Endothelial cell of umbilical vein (primary cell): ENCODE measurements around the gene ZSCAN4. TPM values are rescaled to one million over a fixed set of nuclear protein-coding genes. Genes with fewer than 3 reads are reported as not detected.

ENCODE experiments used
- BruUV-seq: library from RNA; stranded (reverse); fragments of 400-500 nt; replicated peaks from 2 replicates; lab custom pipeline; 2021; lab: Mats Ljungman, UMichigan
- CTCF ChIA-PET: fragments of 300-600, 350-600 bp; sonication (Branson Sonifier 250); formaldehyde crosslinking; loops from one replicate; lab custom pipeline; 2021; ENCODE audit warnings: antibody characterized with exemption, inconsistent platforms; lab: Charles Lee
- POLR2A ChIA-PET: fragments of 300-600, 350-600 bp; sonication (Branson Sonifier 250); formaldehyde crosslinking; loops from one replicate; lab custom pipeline; 2021; ENCODE audit warnings: antibody characterized with exemption, inconsistent platforms; lab: Charles Lee
- DNase-seq: peaks from one replicate; pipeline ENCODE4 v3.0.0-alpha.2; 2011; ENCODE audit warnings: low read depth, low spot score
- FAIRE-seq: peaks from 2 replicates; lab custom pipeline; 2011; peaks lifted over from hg19 to GRCh38; lab: Jason Lieb, UNC
- H2AFZ ChIP-seq: 2 replicates; pipeline ENCODE4 v1.6.0; 2012; ENCODE audit warnings: low read depth, low read length, control low read depth, inconsistent platforms
- H3K27ac ChIP-seq: 2 replicates; pipeline ENCODE4 v1.5.1; 2011; ENCODE audit warnings: low read depth, mild to moderate bottlenecking, control low read depth, low read length, moderate library complexity; ENCODE audit not compliant: insufficient read depth
- H3K27me3 ChIP-seq, 2 experiments: 2 replicates each; pipeline versions ENCODE4 v1.6.0 to v1.6.1; 2011; ENCODE audit warnings: low read length in 2 of 2, mixed read lengths in 1 of 2; ENCODE audit not compliant: control insufficient read depth in 2 of 2, insufficient read depth in 2 of 2
- H3K36me3 ChIP-seq, 2 experiments: 2 replicates in 1 of 2; 3 replicates in 1 of 2; pipeline ENCODE4 v1.5.1; 2011; ENCODE audit warnings: low read length in 2 of 2, mild to moderate bottlenecking in 1 of 2, moderate library complexity in 1 of 2; ENCODE audit not compliant: control insufficient read depth in 2 of 2, insufficient read depth in 2 of 2; ENCODE audit errors: extremely low read depth in 1 of 2
- H3K4me1 ChIP-seq: 3 replicates; pipeline ENCODE4 v1.5.1; 2011; ENCODE audit warnings: mild to moderate bottlenecking, low read length; ENCODE audit not compliant: control insufficient read depth, insufficient read depth; ENCODE audit errors: extremely low read depth
- H3K4me2 ChIP-seq: 2 replicates; pipeline ENCODE4 v1.6.1; 2011; ENCODE audit warnings: low read length, control low read depth, mixed read lengths; ENCODE audit not compliant: insufficient read depth
- H3K4me3 ChIP-seq, 3 experiments: fragments of 200-600 bp in 1 of 3; sonication (generic), shearing (Covaris generic) in 1 of 3; replicated peaks in 1 of 3; 2 replicates each; pipeline ENCODE4 v1.5.1; 2011 to 2016; ENCODE audit warnings: control low read depth in 3 of 3, low read length in 3 of 3, mild to moderate bottlenecking in 2 of 3, inconsistent platforms in 1 of 3, low read depth in 1 of 3, moderate library complexity in 1 of 3; ENCODE audit not compliant: insufficient read depth in 1 of 3
- H3K79me2 ChIP-seq: 2 replicates; pipeline ENCODE4 v1.6.0; 2012; ENCODE audit warnings: low read length, inconsistent platforms; ENCODE audit not compliant: control insufficient read depth, insufficient read depth
- H3K9ac ChIP-seq: replicated peaks from 2 replicates; pipeline ENCODE3; 2011; ENCODE audit warnings: low read length, control low read depth; ENCODE audit not compliant: insufficient read depth; ENCODE audit errors: extremely low read depth
- H3K9me1 ChIP-seq: replicated peaks from 3 replicates; pipeline ENCODE4 v1.6.0; 2011; ENCODE audit warnings: mild to moderate bottlenecking, low read length; ENCODE audit not compliant: control insufficient read depth, insufficient read depth; ENCODE audit errors: extremely low read depth
- H3K9me3 ChIP-seq: replicated peaks from 2 replicates; pipeline ENCODE4 v1.5.1; 2012; ENCODE audit warnings: low read length, inconsistent platforms; ENCODE audit not compliant: control insufficient read depth, insufficient read depth
- H4K20me1 ChIP-seq: replicated peaks from 2 replicates; pipeline ENCODE3; 2011; ENCODE audit warnings: mild to moderate bottlenecking, low read length; ENCODE audit not compliant: control insufficient read depth, insufficient read depth; ENCODE audit errors: extremely low read depth
- EZH2 ChIP-seq: IDR thresholded peaks from 2 replicates; pipeline ENCODE4 v1.6.1; 2012; ENCODE audit warnings: borderline replicate concordance, low read depth, mild to moderate bottlenecking, moderate library complexity, low read length, inconsistent platforms; ENCODE audit not compliant: severe bottlenecking
- FOS ChIP-seq: IDR thresholded peaks from 2 replicates; pipeline ENCODE4 v1.6.1; 2011; ENCODE audit warnings: mild to moderate bottlenecking, low read length, moderate library complexity, borderline replicate concordance; ENCODE audit not compliant: insufficient read depth
- GATA2 ChIP-seq: IDR thresholded peaks from 2 replicates; pipeline ENCODE4 v1.7.0; 2011; ENCODE audit warnings: low read depth, mild to moderate bottlenecking, moderate library complexity, mixed read lengths, low read length; ENCODE audit not compliant: insufficient read length, insufficient read depth
- JUN ChIP-seq: IDR thresholded peaks from 2 replicates; pipeline ENCODE4 v1.6.1; 2011; ENCODE audit warnings: borderline replicate concordance, low read depth; ENCODE audit not compliant: insufficient read length, insufficient read depth
- MYC ChIP-seq: IDR thresholded peaks from one replicate; pipeline ENCODE4 v1.6.1; 2011; ENCODE audit warnings: mild to moderate bottlenecking, low read depth, low read length
- POLR2A ChIP-seq: IDR thresholded peaks from 2 replicates; pipeline ENCODE4 v1.6.1; 2012; ENCODE audit warnings: low read depth, mild to moderate bottlenecking, control low read depth, low read length
- POLR2AphosphoS5 ChIP-seq: IDR thresholded peaks from 2 replicates; pipeline ENCODE4 v1.6.1; 2012; ENCODE audit warnings: low read depth, mild to moderate bottlenecking, control low read depth, low read length, moderate library complexity; ENCODE audit not compliant: insufficient read depth
- dilution Hi-C: fragments of 300-500 bp; cut with MboI; formaldehyde crosslinking; loops from one replicate; pipeline ENCODE4 v1.15.0; 2019; ENCODE audit warnings: low sequenced_read_pairs; ENCODE audit not compliant: extremely low pct_ligation_motif_present
- intact Hi-C: fragments of 100-400 bp; cut with micrococcal nuclease; formaldehyde crosslinking; loops from one replicate; pipeline ENCODE4 v1.10.0; 2022
- polyA plus RNA-seq, 4 experiments: library from polyadenylated mRNA; depleted of rRNA in 3 of 4; stranded (reverse) in 3 of 4; unstranded in 1 of 4; fragments of >200 nt; gene quantifications; 2 replicates each; pipeline versions ENCODE4 v1.2.1 to v1.2.3, GENCODE V29; 2011 to 2012; ENCODE audit warnings: missing spikeins in 1 of 4
- total RNA-seq: library from RNA; stranded (reverse); gene quantifications from 2 replicates; pipeline ENCODE4 v1.2.3, GENCODE V29; 2021
- TF ChIP-seq, protein P1 (sequence below), 2 donors: IDR thresholded peaks; 1 replicate in 1 of 2; 2 replicates in 1 of 2; pipeline ENCODE4 v1.5.1; 2011; ENCODE audit warnings: low read length in 2 of 2, mild to moderate bottlenecking in 2 of 2, moderate library complexity in 2 of 2, control low read depth in 1 of 2, inconsistent platforms in 1 of 2, low read depth in 1 of 2; ENCODE audit not compliant: insufficient read depth in 1 of 2; ENCODE audit errors: extremely low read depth in 1 of 2
- TF ChIP-seq, protein P2 (sequence below): IDR thresholded peaks from 2 replicates; pipeline ENCODE4 v1.6.1; 2011; ENCODE audit not compliant: insufficient read depth, insufficient read length

The ZSCAN4 gene
- total and polyA plus RNA-seq, 2 donors (not counting 3 experiments of a cell fraction or from before 2014, with no cell fraction given), result not detected

DNA sequence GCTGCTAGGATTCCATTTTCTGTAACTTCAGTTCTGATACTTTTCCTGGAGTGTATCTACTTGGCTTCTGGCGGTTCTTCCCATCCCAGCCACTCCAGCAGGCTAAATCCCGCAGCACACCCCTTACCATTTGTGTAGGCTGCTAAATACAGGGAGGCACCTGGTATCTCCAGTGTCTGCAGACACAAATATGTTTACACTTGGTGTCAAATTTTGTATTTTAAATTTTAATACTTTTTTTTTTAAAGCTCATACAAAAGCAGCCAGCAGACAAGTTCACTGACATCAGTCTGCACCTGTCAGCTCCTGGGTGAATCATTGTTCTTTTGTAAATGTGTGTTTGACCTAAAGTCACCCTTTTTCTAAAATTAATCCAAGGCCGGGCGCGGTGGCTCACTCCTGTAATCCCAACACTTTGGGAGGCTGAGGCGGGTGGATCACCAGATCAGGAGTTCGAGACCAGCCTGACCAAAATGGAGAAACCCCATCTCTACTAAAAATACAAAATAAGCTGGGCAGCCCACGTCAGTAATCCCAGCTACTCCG is 3.4 kb upstream of the ZSCAN4 start:
- Histone ChIP-seq H3K36me3 (no peaks in the 10 kb centered on the region), H3K79me2 (no peaks in the 10 kb centered on the region), H3K9ac (no peak overlapping the region), H3K27ac (no peak overlapping the region), H3K9me1 (no peaks in the 10 kb centered on the region), H3K9me3 (no peaks in the 10 kb centered on the region), H3K27me3 (peaks cover 0 to 2% of the 10 kb centered on the region in 2 experiments), H4K20me1 (no peaks in the 10 kb centered on the region), H3K4me3 (no peak overlapping the region), H2AFZ (no peak overlapping the region), H3K4me2 (no peak overlapping the region), H3K4me1 (peaks cover 4% of the 10 kb centered on the region)
- ChIA-PET POLR2A (no interaction called here), CTCF (interaction anchor here (3.2 kb wide), 1 partner anchor 16 kb away, joined by 16 read pairs; the partner anchor contains the start of gene ZNF551)
- dilution Hi-C loops (no loop called here), intact Hi-C loops (no loop called here)
- no TSS peak for BruUV-seq
- FAIRE-seq (no peak), DNase-seq (no peak)
- TF ChIP-seq JUN, result no peak
- no peak for TF ChIP-seq GATA2
- TF ChIP-seq, protein P1, sequence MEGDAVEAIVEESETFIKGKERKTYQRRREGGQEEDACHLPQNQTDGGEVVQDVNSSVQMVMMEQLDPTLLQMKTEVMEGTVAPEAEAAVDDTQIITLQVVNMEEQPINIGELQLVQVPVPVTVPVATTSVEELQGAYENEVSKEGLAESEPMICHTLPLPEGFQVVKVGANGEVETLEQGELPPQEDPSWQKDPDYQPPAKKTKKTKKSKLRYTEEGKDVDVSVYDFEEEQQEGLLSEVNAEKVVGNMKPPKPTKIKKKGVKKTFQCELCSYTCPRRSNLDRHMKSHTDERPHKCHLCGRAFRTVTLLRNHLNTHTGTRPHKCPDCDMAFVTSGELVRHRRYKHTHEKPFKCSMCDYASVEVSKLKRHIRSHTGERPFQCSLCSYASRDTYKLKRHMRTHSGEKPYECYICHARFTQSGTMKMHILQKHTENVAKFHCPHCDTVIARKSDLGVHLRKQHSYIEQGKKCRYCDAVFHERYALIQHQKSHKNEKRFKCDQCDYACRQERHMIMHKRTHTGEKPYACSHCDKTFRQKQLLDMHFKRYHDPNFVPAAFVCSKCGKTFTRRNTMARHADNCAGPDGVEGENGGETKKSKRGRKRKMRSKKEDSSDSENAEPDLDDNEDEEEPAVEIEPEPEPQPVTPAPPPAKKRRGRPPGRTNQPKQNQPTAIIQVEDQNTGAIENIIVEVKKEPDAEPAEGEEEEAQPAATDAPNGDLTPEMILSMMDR (IDR thresholded peaks at IDR 0.05; ENCODE audit: extremely low read depth in 1 of 2, insufficient read depth in 1 of 2, low read depth in 1 of 2, low read length in 2 of 2), result no peak
- TF ChIP-seq POLR2A, result no peak
- TF ChIP-seq, protein P2, sequence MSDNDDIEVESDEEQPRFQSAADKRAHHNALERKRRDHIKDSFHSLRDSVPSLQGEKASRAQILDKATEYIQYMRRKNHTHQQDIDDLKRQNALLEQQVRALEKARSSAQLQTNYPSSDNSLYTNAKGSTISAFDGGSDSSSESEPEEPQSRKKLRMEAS, result no peak
- no peak for TF ChIP-seq FOS
- no peak for TF ChIP-seq MYC
- TF ChIP-seq POLR2AphosphoS5, result no peak
- TF ChIP-seq EZH2, result no peak
